Glomerular visceral epithelial cell (primary cell): ENCODE data around the gene INPP5D.
"Not testable (repeated sequence)": the region's sequence is repeated elsewhere in the genome, so short reads cannot be mapped to it uniquely, and the experiment has no call there.

Experiments
- DNase-seq: peaks from one replicate; pipeline ENCODE4 v3.0.0-alpha.2; 2016; ENCODE audit errors: extremely low spot score

The INPP5D gene

DNA sequence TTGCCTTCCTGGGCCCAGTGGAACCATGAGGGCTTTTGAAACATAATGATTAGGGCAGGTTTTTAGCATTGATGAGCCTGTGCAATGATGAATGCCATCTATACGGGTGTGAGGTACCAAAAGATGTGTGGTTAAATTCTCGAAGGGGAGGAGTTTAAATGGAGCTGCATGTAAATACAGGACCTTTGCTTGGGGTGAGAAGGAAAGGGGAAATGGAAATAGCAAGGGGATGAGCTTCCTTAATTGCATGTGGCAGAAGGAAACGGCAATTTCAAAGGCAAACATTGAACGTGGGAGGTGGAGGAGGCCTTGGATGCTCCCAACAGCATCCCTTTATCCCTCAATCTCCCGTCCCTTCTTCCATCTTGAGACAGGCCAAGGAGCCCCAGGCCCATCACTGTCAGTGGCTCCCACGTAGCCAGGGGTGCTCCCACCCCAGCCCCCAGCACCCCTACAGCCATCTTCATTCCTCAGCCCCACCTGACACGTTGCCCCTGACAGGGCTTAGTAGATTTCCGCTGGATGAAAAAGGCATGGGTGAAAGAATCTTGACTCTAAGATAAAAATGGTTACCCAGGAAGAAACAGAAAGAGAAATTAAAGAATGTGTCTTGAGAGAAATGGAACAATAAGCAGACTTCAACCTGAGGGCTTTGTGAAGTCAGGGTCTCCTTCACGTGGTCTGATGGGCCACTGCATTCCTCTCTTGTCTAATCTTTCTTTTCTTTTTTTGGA, 32.5 kb downstream of the INPP5D start:
- no peak for DNase-seq

GRCh38 chr2:233093166-233093448, 33.0 kb downstream of the INPP5D start:
- DNase-seq: no peak

GRCh38 chr2:233093721-233094120, 33.6 kb downstream of the INPP5D start:
- DNase-seq: no peak

- DNase-seq: no peak
Measured at GRCh38 chr2:233094614-233095013, 34.5 kb downstream of the INPP5D start.

DNA sequence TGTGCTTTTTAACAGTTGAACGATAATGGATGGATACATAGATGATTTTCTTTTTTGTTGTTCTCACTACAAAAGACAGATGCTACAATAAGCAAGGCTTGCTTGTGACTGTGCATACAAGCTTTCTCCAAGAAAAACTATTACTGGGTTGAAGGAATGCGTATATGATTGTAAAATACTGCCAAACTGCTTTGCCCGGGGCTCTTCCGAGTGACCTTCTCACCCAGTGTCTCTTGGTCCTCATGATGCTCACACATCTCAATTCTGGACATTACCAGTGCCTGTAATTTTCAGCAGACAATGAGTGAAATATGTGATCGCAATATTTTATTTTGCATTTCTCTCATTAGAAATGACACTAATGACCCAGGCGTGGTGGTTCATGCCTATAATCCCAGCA, 35.9 kb downstream of the INPP5D start:
- DNase-seq: no peak

GRCh38 chr2:233098618-233099017, 38.5 kb downstream of the INPP5D start:
- DNase-seq: no peak

DNA sequence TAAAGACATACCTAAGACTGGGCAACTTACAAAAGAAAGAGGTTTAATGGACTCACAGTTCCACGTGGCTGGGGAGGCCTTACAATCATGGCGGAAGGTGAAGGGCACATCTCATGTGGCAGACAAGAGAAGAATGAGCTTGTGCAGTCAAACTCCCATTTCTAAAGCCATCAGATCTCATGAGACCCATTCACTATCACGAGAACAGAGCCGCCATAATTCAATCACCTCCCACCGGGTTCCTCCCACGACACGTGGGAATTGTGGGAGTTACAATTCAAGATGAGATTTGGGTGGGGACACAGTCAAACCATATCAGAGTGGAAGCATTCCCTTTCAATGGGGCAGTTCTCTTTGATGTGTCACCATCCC, 39.7 kb downstream of the INPP5D start:
- DNase-seq: not testable (repeated sequence)

DNA sequence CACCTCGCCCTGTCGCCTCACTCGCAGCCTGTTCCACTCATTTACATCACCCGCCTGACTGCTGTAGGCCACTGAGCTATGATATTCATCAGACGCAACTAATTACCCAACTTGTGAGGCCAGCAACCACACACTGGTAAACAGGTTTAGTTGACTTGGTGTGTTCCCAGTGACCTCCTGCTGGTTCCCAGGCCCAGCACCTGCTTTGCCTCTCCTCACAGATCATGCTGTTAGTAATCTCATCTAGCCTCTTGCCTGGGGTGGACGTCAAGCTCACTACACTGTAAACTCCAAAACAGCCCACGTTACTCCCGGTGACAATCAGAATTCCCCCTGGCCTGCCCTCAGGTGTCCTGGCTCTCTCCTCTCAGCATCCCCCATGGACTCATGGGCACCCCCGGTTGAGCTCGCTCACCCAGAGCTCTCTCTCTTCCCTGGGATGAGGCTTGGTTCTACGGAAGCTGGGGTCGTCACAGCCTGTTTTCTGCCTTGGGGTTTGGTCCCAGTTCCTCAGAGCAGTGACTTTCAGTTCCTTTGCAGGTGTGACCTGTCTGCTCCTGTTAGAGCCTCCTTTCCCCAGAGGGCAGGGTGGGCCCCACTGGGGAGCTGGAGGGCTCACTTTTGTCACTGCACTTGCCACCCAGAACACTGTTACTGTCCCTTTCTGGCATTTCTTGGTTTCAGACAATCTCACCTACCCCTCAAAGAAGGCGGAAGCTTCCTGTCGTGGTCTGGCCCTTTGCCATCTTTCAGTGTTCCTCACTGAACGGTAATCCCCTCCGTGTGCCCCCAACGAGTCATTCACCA, 40.3 kb downstream of the INPP5D start:
- DNase-seq: no peak

- no peak for DNase-seq
Measured at GRCh38 chr2:233101141-233101540, 41.0 kb downstream of the INPP5D start.

- no peak for DNase-seq
Measured at GRCh38 chr2:233101816-233102215, 41.7 kb downstream of the INPP5D start.

DNA sequence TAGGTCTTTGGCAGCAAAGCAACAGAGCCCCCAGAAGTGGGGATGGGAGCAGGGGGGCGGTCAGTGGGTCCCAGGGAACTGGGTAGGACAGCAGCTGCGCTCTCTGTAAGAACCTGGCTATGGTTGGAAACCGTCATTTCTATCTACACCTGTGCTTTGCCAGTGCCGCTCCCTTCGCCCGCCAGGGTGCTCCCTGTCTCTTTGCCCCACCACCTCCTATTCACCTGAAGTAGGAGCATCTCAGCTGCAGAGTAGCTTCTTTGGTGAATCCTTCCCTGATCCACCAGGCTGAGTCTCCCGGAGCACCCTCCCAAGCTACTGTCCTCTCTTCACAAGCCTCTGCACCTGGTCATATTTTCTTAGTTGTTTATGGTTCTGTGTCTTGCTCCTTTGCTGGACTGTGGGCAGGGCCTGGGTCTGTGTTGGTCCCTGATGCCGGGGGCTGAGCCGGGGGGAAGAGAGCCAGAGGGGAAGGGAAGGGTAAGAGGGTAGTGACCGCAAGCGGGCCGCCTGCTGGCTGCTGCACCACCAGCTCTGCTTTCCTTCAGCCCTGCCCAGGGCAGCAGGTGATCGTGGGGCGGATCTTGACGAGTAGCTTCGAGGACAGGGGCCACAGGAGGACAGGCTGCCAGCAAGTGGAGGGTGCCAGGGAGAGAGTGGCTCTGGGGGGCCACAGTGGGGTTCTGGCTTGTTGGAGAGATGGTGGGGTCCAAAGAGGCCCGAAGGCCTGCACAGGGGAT, 45.2 kb downstream of the INPP5D start:
- no peak for DNase-seq

DNA sequence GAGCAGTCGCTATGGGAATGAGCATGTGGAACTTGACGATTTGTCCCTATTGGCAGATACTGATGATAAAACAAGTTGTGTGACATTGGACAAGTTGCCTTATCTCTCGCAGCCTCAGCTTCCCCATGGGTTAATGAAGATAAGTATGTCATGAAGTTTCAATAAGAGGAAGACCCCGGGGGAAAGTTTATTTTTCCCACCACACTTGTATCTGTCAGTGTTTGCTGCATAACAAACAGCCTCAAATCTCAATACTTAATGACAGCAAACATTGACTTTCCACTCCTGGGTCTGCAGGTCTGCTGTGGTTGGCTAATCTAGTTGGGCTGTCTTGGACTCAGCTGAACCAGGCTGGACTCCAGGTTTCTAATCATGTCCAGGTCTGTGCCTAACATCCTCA, 45.8 kb downstream of the INPP5D start:
- DNase-seq: no peak

- no peak for DNase-seq
Measured at GRCh38 chr2:233107011-233107410, 46.9 kb downstream of the INPP5D start.

DNA sequence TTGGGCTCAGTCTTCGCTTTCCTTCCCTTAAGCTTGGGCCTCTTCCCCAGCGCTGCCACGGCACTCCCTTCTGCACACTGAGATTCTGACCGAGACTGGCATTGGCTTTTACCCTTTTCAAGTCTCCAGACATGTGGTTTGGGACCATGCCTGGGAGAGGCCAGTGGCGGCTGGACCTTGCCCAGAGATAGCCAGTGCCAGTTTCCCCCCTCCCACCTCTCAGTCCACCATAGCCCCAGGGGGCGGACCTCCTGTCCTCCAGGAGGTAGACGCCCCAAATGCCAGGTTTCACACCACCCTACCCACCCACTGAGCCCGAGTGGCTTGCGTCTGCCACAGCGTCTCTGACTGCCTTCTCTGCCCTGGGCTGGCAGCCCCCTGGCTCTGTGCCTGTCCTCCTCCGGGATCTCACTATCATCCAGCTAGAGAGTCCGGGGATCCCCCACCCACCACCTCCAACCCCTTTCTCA, 47.7 kb downstream of the INPP5D start:
- DNase-seq: no peak

GRCh38 chr2:233108611-233109490, 48.7 kb downstream of the INPP5D start:
- DNase-seq: no peak

DNA sequence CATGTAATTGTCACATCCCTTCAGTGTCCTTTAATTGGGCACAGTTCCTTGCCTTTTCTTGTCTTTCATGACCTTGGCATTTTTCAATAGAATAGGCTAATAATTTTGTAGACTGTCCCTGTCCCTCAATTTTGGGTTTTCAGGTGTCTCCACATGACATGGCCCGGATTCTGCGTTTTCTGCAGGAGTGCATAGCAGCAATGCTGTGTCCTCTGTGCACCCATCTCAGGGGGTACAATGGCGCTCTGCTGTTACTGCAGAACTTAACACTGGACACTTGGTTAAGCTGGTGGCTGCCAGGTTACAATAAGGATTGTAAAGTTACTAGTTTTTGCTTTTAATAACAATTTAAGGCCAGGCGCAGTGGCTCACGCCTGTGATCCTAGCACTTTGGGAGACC, 51.3 kb downstream of the INPP5D start:
- no peak for DNase-seq

GRCh38 chr2:233112329-233112728, 52.2 kb downstream of the INPP5D start:
- no peak for DNase-seq

DNA sequence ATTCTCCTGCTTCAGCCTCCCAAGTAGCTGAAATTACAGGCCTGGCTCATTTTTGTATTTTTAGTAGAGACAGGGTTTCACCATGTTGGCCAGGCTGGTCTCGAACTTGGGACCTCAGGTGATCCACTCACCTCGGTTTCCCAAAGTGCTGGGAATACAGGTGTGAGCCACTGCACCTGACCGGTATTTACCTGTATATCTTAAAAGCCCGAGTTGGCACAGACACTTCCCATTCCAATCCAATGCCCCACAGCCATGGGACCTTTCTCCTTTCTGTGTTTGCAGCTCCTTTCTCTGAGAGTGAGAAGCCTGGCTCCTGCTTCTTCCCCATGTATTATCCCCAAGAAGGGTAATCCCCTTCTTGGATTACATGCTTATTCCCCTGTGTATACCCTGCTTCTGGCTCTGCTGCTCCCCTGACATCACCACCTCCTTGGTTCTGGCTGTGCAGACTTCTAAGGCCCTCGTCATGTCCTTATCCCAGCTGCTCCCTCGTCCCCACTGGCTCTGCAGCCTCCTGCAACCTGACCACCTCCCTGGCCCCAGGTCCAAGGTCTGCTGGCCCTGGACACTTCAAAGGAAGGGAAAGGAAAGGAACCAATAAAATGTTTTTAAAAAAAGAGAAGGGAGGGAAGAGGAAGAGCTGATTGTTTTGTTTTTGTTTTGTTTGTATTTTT, 52.8 kb downstream of the INPP5D start:
- no peak for DNase-seq

GRCh38 chr2:233114421-233114861, 54.3 kb downstream of the INPP5D start:
- no peak for DNase-seq

- DNase-seq: no peak
Measured at GRCh38 chr2:233115121-233115520, 55.0 kb downstream of the INPP5D start.

DNA sequence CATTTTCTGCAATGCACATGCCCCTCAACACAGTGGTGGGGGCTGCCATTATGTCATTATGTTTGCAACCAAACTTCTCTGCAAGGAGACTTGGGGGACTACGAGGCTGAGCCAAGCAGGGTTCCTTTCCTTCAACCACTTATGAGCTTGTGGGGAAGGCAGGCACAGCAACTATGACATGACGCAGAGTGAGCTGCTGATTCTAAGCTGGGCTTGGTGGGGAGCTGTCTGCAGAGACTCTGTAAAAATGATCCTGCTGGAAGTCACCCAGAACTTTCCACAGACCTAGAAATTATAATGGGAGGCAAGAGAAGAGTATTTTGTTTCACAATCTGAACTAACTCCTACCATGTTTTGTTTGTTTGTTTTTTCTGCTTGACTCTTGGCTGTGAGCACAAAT, 55.6 kb downstream of the INPP5D start:
- no peak for DNase-seq
